ENCODE results near the gene CASZ1.
A peak's percentile ranks its signal among the peaks of the same experiment; 100 is the strongest.

The CASZ1 gene

GRCh38 chr1:10722803-10723202, 73.6 kb downstream of the CASZ1 start:
- Histone ChIP-seq H3K27me3 (ENCODE audit: control insufficient read depth in 1 of 2, insufficient read depth in 2 of 2, low read length in 2 of 2) (no peaks in the 10 kb centered on the region), H3K9me3 (ENCODE audit: control insufficient read depth in 1 of 2, low read length in 2 of 2) (no peaks in the 10 kb centered on the region), H3K9ac (ENCODE audit: low read depth in 1 of 2, low read length in 2 of 2) (no peak overlapping the region), H3K36me3 (ENCODE audit: control insufficient read depth in 1 of 2, insufficient read depth in 2 of 2, low read length in 2 of 2) (peaks cover 3 to 10% of the 10 kb centered on the region in 2 donors), H3K27ac (ENCODE audit: low read depth, low read length) (no peak overlapping the region), H3K4me3 (ENCODE audit: low read depth in 1 of 2, low read length in 2 of 2) (no peak overlapping the region), H3K4me1 (ENCODE audit: control insufficient read depth in 1 of 2, insufficient read depth in 2 of 2, low read length in 2 of 2) (peaks cover 20 to 24% of the 10 kb centered on the region in 2 donors)

DNA sequence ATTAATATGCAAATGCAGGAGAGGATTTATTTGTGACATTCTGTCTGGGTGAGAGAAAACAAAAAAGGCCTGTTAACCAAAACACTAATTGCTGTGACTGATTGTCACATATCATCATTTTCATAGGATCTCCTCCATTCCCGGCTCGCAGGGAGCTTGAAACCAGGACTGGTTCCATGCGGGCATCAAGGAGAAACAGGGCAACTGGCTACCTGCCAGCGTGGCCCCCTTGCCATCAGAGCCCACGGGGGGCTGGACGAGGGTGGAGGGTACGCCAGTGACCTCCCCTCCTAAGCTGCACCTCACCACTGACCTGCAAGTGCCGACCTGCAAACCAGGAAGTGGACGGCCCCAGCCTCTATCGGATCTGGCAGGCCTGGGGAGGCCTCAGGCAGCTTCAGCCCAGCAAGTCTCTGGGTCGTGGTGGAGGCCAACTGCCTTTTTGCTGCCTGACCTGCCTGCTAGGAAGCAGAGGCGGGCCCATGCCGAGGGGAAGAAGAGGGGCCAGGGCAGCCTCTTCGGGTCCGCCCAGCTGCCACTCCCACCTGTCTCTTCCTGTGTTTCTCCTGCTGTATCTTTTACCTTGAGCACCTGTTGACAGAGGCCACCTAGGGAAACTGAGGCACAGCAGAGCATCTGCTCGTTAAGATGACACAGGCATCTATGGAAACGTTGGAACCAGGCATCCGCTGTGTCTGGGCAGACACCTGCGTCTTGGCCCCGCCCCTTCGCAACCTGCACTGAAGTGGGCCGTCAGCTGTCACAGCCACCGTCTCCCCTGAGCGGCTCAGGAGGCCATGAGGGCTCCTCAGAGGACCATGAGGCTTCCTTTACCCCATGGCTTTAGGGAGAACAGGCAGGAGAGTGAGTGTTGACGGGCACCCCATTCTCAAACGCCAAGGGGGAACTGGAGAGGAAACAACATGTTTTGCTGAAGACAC, 74.8 kb downstream of the CASZ1 start:
- Histone ChIP-seq H3K27ac (ENCODE audit: low read depth, low read length) (no peak overlapping the region), H3K9me3 (ENCODE audit: control insufficient read depth in 1 of 2, low read length in 2 of 2) (no peaks in the 10 kb centered on the region), H3K36me3 (ENCODE audit: control insufficient read depth in 1 of 2, insufficient read depth in 2 of 2, low read length in 2 of 2) (peaks cover 3 to 10% of the 10 kb centered on the region in 2 donors), H3K9ac (ENCODE audit: low read depth in 1 of 2, low read length in 2 of 2) (no peak overlapping the region), H3K27me3 (ENCODE audit: control insufficient read depth in 1 of 2, insufficient read depth in 2 of 2, low read length in 2 of 2) (no peaks in the 10 kb centered on the region), H3K4me3 (ENCODE audit: low read depth in 1 of 2, low read length in 2 of 2) (no peak overlapping the region), H3K4me1 (ENCODE audit: control insufficient read depth in 1 of 2, insufficient read depth in 2 of 2, low read length in 2 of 2) (peaks cover 26 to 28% of the 10 kb centered on the region in 2 donors)

GRCh38 chr1:10720635-10721034, 75.8 kb downstream of the CASZ1 start:
- Histone ChIP-seq H3K36me3 (ENCODE audit: control insufficient read depth in 1 of 2, insufficient read depth in 2 of 2, low read length in 2 of 2) (peaks cover 0 to 10% of the 10 kb centered on the region in 2 donors), H3K4me3 (ENCODE audit: low read depth in 1 of 2, low read length in 2 of 2) (no peak overlapping the region), H3K27ac (ENCODE audit: low read depth, low read length) (no peak overlapping the region), H3K4me1 (ENCODE audit: control insufficient read depth in 1 of 2, insufficient read depth in 2 of 2, low read length in 2 of 2) (peaks cover 26 to 32% of the 10 kb centered on the region in 2 donors), H3K9ac (ENCODE audit: low read depth in 1 of 2, low read length in 2 of 2) (no peak overlapping the region), H3K27me3 (ENCODE audit: control insufficient read depth in 1 of 2, insufficient read depth in 2 of 2, low read length in 2 of 2) (no peaks in the 10 kb centered on the region), H3K9me3 (ENCODE audit: control insufficient read depth in 1 of 2, low read length in 2 of 2) (no peaks in the 10 kb centered on the region)

DNA sequence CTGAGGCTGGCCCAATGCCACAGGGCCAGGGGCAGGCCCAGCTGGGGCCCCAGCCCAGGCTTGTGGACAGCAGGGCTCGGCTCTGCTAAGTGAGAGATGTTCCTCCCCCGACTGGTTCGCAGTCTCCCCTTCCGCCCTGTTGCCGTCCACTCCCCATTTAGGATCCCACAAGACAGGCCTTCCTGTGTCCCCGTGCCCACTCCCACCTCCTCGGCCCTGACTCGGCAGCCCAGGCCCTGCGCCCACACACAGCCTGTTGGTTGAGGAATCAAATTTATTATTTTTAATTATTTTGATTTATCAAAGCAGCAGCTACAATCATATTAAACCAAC, 78.4 kb downstream of the CASZ1 start:
- Histone ChIP-seq H3K4me3 (ENCODE audit: low read depth in 1 of 2, low read length in 2 of 2) (peak overlapping the region in 1 of 2 donors; percentile 13), H3K27me3 (ENCODE audit: control insufficient read depth in 1 of 2, insufficient read depth in 2 of 2, low read length in 2 of 2) (no peaks in the 10 kb centered on the region), H3K4me1 (ENCODE audit: control insufficient read depth in 1 of 2, insufficient read depth in 2 of 2, low read length in 2 of 2) (peaks cover 15 to 24% of the 10 kb centered on the region in 2 donors), H3K9ac (ENCODE audit: low read depth in 1 of 2, low read length in 2 of 2) (no peak overlapping the region), H3K36me3 (ENCODE audit: control insufficient read depth in 1 of 2, insufficient read depth in 2 of 2, low read length in 2 of 2) (peaks cover 0 to 10% of the 10 kb centered on the region in 2 donors), H3K9me3 (ENCODE audit: control insufficient read depth in 1 of 2, low read length in 2 of 2) (no peaks in the 10 kb centered on the region), H3K27ac (ENCODE audit: low read depth, low read length) (no peak overlapping the region)

DNA sequence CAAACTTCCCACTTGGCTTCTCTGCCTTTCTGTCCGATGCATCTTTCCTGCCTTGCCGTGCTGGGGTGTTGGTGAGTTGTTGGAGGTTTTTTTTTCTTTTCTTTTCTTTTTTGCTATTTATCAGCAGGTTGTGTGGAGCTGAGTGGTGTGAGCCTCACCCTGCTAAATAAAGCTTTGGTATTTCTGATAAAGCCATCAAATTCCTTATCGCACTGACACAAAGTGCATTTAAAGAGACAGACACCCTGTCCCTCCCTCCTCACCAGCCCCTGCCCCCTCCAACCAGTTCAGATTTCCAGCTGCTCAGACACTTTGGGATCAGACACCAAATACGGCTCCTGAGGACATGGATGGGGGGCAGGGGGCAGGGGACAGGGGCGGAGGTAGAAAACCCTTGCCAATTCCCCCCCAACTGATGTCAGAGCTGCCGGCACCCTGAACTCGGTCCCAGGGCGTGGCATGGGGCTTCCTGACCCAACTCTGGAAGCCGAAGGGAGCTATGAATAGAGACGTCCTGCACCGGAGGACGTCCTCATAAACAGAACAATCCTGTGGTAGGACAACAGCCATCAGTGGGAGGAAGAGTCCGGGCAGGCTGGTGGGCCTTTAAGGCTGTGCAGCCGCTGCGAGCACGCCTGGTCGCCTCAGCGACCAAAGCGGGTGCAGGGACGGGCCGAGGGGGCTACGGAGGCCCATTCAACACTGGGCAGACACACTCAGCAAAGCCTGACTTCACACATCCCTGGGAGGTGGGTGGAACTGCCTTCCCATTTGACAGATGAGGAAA, 79.0 kb downstream of the CASZ1 start:
- peak overlapping the region; percentile 13 to 15 for H3K4me3 ChIP-seq (ENCODE audit: low read depth in 1 of 2, low read length in 2 of 2)
- no peak overlapping the region for H3K9ac ChIP-seq (ENCODE audit: low read depth in 1 of 2, low read length in 2 of 2)
- H3K27ac ChIP-seq (ENCODE audit: low read depth, low read length), result no peak overlapping the region
- no peaks in the 10 kb centered on the region for H3K9me3 ChIP-seq (ENCODE audit: control insufficient read depth in 1 of 2, low read length in 2 of 2)
- no peaks in the 10 kb centered on the region for H3K27me3 ChIP-seq (ENCODE audit: control insufficient read depth in 1 of 2, insufficient read depth in 2 of 2, low read length in 2 of 2)
- H3K4me1 ChIP-seq (ENCODE audit: control insufficient read depth in 1 of 2, insufficient read depth in 2 of 2, low read length in 2 of 2), result peaks cover 15 to 24% of the 10 kb centered on the region in 2 donors
- H3K36me3 ChIP-seq (ENCODE audit: control insufficient read depth in 1 of 2, insufficient read depth in 2 of 2, low read length in 2 of 2), result peaks cover 0 to 10% of the 10 kb centered on the region in 2 donors

DNA sequence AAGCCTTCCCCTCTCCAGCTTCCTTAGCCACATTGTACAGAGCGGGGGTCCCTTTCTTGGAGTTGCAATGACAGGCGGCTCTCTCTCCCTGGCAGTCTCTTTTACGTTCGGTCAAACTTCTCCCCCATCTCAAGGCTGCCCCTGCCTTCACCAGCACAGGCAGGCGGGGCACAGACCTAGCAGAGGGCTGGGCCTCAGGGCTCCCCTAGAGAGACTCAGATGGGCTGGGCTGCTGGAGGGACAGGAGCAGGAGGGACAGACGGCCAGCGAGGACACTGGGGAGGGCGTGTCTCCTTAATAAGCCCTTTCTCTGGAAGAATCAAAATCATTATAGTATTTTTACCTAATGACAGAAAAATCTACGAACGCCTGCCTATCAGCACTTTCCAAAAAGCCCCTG, 79.6 kb downstream of the CASZ1 start:
- Histone ChIP-seq H3K9ac (ENCODE audit: low read depth in 1 of 2, low read length in 2 of 2) (no peak overlapping the region), H3K4me3 (ENCODE audit: low read depth in 1 of 2, low read length in 2 of 2) (no peak overlapping the region), H3K9me3 (ENCODE audit: control insufficient read depth in 1 of 2, low read length in 2 of 2) (no peaks in the 10 kb centered on the region), H3K36me3 (ENCODE audit: control insufficient read depth in 1 of 2, insufficient read depth in 2 of 2, low read length in 2 of 2) (peaks cover 0 to 5% of the 10 kb centered on the region in 2 donors), H3K27ac (ENCODE audit: low read depth, low read length) (no peak overlapping the region), H3K4me1 (ENCODE audit: control insufficient read depth in 1 of 2, insufficient read depth in 2 of 2, low read length in 2 of 2) (peaks cover 15 to 24% of the 10 kb centered on the region in 2 donors), H3K27me3 (ENCODE audit: control insufficient read depth in 1 of 2, insufficient read depth in 2 of 2, low read length in 2 of 2) (no peaks in the 10 kb centered on the region)

DNA sequence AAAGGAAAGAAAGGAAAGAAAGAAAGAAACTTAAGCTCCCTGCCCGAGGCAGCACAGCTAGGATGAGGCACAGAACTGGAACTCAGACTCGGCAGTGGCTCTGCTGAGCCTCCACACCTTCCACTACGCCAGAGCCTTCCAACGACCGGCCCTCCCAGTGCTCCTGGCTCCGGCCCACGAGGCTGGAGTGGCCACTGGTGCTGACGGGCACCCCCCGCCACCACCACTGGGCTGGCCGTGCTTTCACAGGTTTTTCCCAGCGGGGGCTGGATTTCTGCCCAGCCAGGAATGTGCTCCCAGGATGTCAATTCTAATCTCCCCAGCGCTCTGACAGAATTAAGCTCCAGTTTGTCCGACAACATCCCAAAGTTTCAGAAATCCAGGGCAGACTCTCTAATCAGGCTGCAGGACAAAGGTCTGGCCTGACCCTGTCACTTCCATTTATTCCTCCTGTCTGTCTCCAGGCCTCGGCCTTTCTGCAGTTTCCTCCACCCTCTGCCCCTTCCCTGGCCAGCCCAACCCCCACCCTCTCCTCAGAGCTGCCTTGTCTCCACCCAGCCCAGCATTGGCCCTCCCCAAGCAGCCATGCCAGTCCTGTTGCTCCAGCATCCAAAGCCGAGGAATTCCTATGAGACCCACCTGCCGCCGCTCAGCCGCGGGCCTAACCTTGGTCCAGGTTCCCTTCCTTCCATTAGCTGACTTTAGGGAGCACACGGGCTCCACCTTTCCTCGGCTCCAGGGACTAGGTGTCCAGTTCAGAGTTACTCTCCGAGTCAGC, 81.9 kb downstream of the CASZ1 start:
- H3K27ac ChIP-seq (ENCODE audit: low read depth, low read length), result no peak overlapping the region
- H3K4me3 ChIP-seq (ENCODE audit: low read depth in 1 of 2, low read length in 2 of 2), result no peak overlapping the region
- H3K9ac ChIP-seq (ENCODE audit: low read depth in 1 of 2, low read length in 2 of 2), result no peak overlapping the region
- H3K36me3 ChIP-seq (ENCODE audit: control insufficient read depth in 1 of 2, insufficient read depth in 2 of 2, low read length in 2 of 2), result peaks cover 3 to 5% of the 10 kb centered on the region in 2 donors
- peaks cover 15 to 24% of the 10 kb centered on the region in 2 donors for H3K4me1 ChIP-seq (ENCODE audit: control insufficient read depth in 1 of 2, insufficient read depth in 2 of 2, low read length in 2 of 2)
- H3K27me3 ChIP-seq (ENCODE audit: control insufficient read depth in 1 of 2, insufficient read depth in 2 of 2, low read length in 2 of 2), result no peaks in the 10 kb centered on the region
- H3K9me3 ChIP-seq (ENCODE audit: control insufficient read depth in 1 of 2, low read length in 2 of 2), result no peaks in the 10 kb centered on the region

GRCh38 chr1:10713614-10714013, 82.8 kb downstream of the CASZ1 start:
- Histone ChIP-seq H3K4me3 (ENCODE audit: low read depth in 1 of 2, low read length in 2 of 2) (no peak overlapping the region), H3K27me3 (ENCODE audit: control insufficient read depth in 1 of 2, insufficient read depth in 2 of 2, low read length in 2 of 2) (no peaks in the 10 kb centered on the region), H3K36me3 (ENCODE audit: control insufficient read depth in 1 of 2, insufficient read depth in 2 of 2, low read length in 2 of 2) (peaks cover 3 to 5% of the 10 kb centered on the region in 2 donors), H3K9me3 (ENCODE audit: control insufficient read depth in 1 of 2, low read length in 2 of 2) (no peaks in the 10 kb centered on the region), H3K4me1 (ENCODE audit: control insufficient read depth in 1 of 2, insufficient read depth in 2 of 2, low read length in 2 of 2) (peaks cover 15 to 22% of the 10 kb centered on the region in 2 donors), H3K9ac (ENCODE audit: low read depth in 1 of 2, low read length in 2 of 2) (no peak overlapping the region), H3K27ac (ENCODE audit: low read depth, low read length) (no peak overlapping the region)

DNA sequence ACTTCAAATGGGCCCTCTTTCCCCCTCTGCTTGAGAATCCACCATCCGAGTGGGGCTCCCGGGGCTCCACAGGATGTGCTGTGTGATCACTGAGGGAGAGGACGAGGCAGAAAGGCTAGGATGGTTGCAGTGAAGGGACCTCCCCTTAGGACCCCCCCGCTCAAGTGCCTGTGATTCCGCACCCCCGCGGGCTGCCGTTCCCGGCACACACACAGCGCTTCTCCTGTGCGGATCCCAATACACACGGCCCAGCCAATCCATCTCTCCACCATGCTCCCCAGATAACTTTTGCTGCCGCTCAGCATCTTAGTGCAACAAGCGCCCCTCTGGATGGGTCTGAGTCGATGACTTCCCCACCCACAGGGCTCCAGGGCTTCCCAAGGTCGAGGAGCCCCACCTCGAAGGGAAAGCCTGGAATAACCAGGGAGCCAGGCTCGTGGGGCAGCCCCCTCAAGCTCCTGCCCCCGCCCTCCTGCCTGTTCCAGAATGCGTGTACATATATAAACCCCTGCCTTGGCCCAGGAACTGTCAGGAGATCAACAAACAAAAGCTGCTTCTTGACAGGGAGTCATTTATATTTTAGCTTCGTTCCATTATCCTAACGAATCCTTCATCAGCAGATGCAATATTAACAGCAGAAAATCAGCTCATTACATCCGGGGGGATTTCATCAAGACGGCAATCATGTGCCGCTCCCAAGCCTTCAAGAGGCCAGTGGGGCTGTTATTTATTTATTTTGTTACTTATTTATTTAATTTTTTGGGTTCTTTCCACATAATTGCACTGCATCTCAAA, 83.7 kb downstream of the CASZ1 start:
- Histone ChIP-seq H3K4me1 (ENCODE audit: control insufficient read depth in 1 of 2, insufficient read depth in 2 of 2, low read length in 2 of 2) (peaks cover 6 to 14% of the 10 kb centered on the region in 2 donors), H3K27ac (ENCODE audit: low read depth, low read length) (no peak overlapping the region), H3K9me3 (ENCODE audit: control insufficient read depth in 1 of 2, low read length in 2 of 2) (no peaks in the 10 kb centered on the region), H3K4me3 (ENCODE audit: low read depth in 1 of 2, low read length in 2 of 2) (no peak overlapping the region), H3K9ac (ENCODE audit: low read depth in 1 of 2, low read length in 2 of 2) (no peak overlapping the region), H3K27me3 (ENCODE audit: control insufficient read depth in 1 of 2, insufficient read depth in 2 of 2, low read length in 2 of 2) (no peaks in the 10 kb centered on the region), H3K36me3 (ENCODE audit: control insufficient read depth in 1 of 2, insufficient read depth in 2 of 2, low read length in 2 of 2) (peaks cover 5 to 8% of the 10 kb centered on the region in 2 donors)

Measured in duodenal mucosa (tissue), 2 donors.